Raji (cell line): ENCODE data around the gene EPHA1.

ENCODE experiments used
- POLR2A ChIP-seq: IDR thresholded peaks from 2 replicates; pipeline ENCODE4 v1.6.1; 2011; ENCODE audit warnings: low read depth, low read length, control low read depth; ENCODE audit not compliant: insufficient read depth

The EPHA1 gene

GRCh38 chr7:143411976-143412708, 3.5 kb upstream of the EPHA1 start:
- TF ChIP-seq POLR2A: no peak

DNA sequence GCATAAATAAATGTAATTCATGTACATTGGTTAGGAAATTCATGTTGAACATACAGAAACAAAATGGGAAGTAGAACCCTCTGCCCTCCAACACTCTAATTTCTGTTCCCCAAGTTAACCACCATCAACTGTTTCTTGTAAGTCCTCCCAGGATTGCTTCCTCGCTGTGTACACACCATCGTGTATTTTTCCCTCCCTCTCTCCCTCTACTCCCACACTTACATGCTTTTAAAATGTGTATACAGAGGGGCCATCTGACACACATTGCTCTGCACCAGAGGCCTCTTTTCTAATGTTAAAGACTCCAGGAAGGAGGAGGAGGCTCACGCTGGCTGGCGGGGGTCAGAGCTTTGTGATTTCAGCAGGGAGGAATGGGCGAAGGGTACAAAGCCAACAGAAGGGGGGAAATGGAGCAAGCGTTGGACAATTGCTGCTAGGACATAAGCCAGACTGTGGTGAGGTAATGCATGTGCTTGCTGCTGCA, 1.9 kb upstream of the EPHA1 start:
- no peak for TF ChIP-seq POLR2A

DNA sequence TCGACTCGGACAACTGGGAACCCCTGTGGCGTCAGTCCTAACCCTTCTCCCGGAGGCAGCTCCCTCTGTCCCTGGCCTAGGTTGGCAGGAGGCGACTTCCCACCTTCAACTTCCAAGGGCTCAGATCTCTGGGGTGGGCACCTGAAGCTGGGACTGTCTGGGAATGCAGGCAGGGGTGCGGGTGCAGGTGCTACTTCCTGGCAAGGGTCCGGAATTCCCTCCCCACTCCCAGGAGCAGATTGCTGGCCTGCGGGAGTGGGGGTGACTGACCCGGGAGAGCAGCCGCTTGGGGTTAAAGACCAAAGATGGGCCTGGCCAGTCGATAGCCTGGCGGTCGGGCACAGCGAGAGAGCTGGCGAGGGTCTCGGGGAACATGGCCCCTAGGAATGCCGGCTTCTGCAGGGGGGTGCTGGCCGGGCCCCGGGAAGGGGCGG, 387 bp downstream of the EPHA1 start:
- no peak for TF ChIP-seq POLR2A

GRCh38 chr7:143407287-143408251, 1.1 kb downstream of the EPHA1 start:
- no peak for TF ChIP-seq POLR2A

DNA sequence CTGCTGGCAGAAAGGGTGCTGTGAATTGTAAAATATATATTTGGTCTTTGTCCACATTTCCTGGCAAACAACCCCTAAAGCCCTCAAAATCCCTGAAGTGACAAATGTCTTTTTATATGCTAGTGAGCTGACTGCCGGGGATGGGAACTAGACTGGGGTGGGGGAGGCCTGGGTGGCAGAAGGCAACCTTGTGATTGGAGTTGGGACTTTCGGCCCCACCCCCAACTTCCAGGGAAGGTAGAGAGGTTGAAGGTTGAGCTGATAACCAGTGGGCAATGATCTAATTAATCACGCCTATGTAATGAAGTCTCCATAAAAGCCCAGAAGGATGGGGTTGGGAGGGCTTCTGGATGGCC, 2.7 kb downstream of the EPHA1 start:
- TF ChIP-seq POLR2A: no peak

GRCh38 chr7:143405173-143406001, 3.3 kb downstream of the EPHA1 start:
- no peak for TF ChIP-seq POLR2A

- no peak for TF ChIP-seq POLR2A
These were observed 7.4 kb downstream of the EPHA1 start for GRCh38 chr7:143401265-143401664.

GRCh38 chr7:143399642-143400041, 9.0 kb downstream of the EPHA1 start:
- TF ChIP-seq POLR2A: no peak

DNA sequence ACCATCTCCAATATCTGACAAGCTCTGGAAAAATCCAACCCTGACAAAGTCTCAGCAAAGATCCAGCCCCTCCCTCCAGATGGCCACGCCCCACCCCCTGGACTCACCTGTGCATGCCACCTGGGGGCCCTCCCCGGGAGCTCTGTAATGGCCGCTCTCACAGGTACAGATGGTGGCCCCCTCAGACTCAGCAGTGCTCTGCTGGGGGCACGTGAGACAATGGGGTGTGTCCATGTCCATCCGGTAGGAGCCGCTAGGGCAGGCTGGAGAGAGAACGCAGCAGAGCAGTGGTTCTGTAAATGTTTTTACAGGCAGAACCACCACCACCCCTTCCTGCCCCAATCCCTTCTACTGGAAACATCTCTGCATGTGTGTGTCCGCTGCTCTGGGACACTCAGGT, 9.5 kb downstream of the EPHA1 start:
- TF ChIP-seq POLR2A: no peak

GRCh38 chr7:143398616-143399015, 10.0 kb downstream of the EPHA1 start:
- TF ChIP-seq POLR2A: no peak

- no peak for TF ChIP-seq POLR2A
These were observed 10.7 kb downstream of the EPHA1 start for GRCh38 chr7:143397710-143398530.

GRCh38 chr7:143396625-143397556, 11.8 kb downstream of the EPHA1 start:
- no peak for TF ChIP-seq POLR2A

- no peak for TF ChIP-seq POLR2A
These were observed 12.5 kb downstream of the EPHA1 start for GRCh38 chr7:143396182-143396581.
